MV-4-11 (cell line): Measurements from ENCODE around the gene P2RY14.

Source experiments
- DNase-seq: peaks from one replicate; lab custom pipeline; 2025; lab: John Stamatoyannopoulos, UW

The P2RY14 gene

GRCh38 chr3:151183265-151183671 lies 95.1 kb downstream of the P2RY14 start:
- DNase-seq, result no peak

DNA sequence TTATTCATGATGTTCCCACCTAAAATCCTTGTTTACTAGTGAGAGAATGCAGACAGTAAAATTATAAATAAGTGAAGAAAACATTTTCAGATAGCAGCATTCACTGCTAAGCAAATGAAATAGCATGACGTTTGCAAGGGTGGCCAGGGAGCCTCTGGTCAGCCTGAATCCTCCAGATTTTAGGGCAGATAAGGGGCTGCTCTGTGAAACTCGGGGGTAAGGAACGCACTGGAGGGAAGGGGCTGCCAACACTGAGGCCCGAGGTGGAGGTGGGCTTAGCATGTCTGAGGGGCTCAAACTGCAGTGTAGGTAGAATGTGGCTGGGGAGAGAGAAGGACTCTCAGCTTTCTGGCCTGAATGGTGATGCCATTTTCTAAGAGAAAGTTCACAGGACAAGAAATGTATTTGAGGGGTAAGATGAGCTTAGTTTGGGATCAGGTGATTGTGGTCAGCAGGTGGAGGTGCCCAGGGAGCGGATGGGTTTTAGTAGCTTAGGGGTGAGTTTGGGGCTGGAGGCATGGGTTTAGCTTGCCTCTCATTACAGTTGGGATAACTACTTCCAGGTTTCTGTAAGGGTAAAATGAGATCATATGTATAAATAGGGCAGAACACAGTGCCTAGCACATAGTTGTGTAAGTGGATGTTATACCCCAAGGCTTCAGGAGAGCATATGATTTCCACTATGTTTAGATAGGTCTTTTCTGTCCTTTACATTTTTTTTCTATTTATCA lies 95.8 kb downstream of the P2RY14 start:
- DNase-seq, result no peak

DNA sequence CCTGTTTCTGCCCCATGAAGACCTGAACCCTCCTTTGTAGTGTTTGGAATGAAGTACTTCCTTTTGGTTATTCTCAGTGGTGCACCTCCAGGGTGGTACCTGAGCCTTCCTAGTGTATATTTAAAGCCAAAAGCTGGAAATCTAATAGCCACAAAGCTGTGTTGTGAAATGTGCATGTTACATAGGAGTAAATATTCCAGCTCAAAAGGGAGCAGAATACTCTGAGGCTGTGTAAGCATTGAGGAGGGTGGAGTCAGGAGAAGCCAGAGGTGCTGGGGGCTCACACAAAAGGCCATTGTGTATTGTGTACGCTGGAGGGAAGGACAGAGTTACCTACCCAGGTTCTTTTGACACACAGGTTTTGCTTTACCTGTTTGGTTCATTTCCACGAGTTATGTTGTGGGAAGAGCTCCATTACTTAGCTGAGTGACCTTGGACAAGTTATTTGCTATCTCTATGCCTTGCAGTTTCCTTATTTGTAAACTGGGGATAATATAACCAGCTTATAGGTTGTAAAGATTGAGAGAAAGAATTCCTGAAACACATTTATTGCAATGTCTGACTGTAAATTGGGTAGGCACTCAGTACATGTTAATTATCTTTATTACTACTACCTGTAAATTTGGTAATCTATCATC lies 100.0 kb downstream of the P2RY14 start:
- DNase-seq, result no peak

GRCh38 chr3:151175952-151176351 lies 102.4 kb downstream of the P2RY14 start:
- no peak for DNase-seq

DNA sequence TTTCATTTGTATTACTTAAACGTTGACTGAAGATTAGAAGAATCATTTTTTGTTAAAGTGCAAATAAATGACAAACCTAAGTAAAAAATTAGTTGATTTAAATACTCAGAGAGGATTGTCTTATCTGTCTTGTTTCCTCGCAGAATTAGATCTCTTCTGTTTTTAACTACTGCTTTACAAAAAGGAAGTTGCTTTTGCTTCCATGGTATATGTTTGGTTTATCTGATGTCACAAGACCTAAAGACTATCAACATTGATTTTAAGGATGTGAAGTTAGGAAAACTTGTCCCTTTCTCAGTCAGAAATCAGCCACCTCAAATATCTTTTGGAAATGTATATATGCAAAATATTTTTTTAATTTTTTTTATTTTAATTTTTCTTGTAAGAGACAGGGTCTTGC lies 104.0 kb downstream of the P2RY14 start:
- DNase-seq, result peak; percentile 51

DNA sequence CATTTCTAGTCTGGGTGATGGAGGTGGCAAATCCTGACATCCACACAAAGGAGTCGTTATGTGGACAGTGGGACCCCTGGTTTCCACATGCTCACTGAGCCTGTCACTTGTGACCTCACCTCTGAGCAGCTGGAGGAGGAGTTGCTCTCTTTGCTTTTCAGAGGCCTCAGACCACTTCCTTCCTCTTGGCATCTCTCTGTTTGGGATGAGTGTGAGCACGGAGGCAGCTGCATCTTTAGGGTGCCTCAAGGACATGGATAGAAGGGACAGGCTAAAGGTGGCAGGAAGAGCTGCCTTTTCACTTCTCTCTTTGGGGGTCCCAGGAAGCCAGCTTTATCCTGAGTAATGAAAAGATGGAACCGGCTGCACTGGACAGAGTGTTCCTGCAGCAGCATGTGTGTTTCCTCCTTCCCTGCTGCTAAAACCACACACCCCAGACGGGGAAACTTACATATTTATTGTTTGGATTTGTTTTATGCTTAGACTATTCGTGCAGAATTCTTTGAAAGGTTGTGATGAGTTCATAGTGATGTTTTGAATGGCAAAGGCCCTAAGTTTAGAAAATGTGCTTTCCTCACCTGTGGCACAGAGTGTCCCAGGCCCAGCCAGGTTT lies 107.1 kb downstream of the P2RY14 start:
- peak; percentile 91 for DNase-seq

GRCh38 chr3:151169948-151170679 lies 108.2 kb downstream of the P2RY14 start:
- peak; percentile 98 for DNase-seq

DNA sequence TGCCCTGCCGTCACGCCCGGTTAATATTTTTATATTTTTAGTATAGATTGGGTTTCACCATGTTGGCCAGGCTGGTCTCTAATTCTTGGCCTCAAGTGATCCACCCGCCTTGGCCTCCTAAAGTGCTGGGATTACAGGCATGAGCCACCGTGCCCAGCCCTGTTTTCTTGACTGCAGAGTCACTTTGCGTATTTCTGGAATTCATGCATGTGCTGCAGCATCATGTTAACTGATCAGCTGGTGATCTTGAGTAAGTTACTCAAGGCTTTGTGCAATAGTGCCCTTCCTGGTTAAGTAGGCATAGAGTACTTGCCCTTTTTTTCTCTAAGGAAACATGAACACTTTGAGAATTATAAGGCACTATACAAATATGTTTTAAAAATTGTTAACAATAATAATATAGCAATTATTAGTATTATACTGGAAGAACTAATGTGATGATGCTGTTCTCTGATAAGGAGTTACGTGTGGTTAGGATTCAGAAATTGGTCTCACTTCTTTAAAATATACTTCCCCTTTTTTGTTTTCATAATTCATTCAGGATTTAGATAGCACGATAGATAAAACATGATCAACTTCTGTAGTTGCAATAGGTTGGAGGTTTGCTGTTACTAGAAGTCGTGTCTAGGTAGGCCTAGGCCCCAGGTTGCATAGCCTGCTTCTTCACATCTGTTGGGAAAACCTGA lies 108.9 kb downstream of the P2RY14 start:
- DNase-seq, result peak; percentile 95

- peak; percentile 49 for DNase-seq
Observed at GRCh38 chr3:151168269-151169094, 109.9 kb downstream of the P2RY14 start.

DNA sequence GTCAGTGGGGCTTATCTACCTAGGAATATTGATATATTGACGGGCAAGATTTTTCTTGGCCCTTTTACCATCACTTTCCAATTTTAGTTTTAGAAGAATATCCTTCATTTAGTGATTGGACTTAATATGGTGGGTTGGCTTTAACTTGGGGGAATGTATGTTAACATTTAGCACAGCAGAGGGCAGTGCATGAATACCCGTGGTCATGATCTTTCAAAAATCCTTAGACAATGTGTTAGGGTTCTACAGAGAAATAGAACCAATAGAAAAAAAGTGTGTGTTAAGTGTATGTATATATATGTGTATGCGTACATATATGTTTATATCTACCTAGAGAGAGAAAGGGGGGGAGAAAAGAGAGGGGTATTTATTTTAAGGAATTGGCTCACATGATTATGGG lies 112.2 kb downstream of the P2RY14 start:
- no peak for DNase-seq

- DNase-seq, result no peak
Observed at GRCh38 chr3:151165226-151165625, 113.1 kb downstream of the P2RY14 start.
